22Rv1 (cell line): ENCODE data around the gene OTUD7B.

ENCODE experiments used
- H3K27ac ChIP-seq: fragments of 450-650 bp; 2 replicates; pipeline ENCODE4 v1.5.1; 2017
- CTCF ChIP-seq: fragments of 450-650 bp; IDR thresholded peaks from 2 replicates; pipeline ENCODE4 v1.5.1; 2017; ENCODE audit warnings: mild to moderate bottlenecking
- ZFX ChIP-seq: fragments of 450-650 bp; IDR thresholded peaks from 2 replicates; pipeline ENCODE4 v1.6.1; 2017; ENCODE audit warnings: antibody characterized with exemption, borderline replicate concordance

The OTUD7B gene

GRCh38 chr1:149949911-149950310 lies 60.6 kb downstream of the OTUD7B start:
- TF ChIP-seq ZFX (no peak), CTCF (no peak)
- no peak overlapping the region for H3K27ac ChIP-seq

- no peak for TF ChIP-seq ZFX
- no peak for TF ChIP-seq CTCF
- no peak overlapping the region for H3K27ac ChIP-seq
Observed at GRCh38 chr1:149945206-149945605, 65.3 kb downstream of the OTUD7B start.

- peak overlapping the region; percentile 97 for H3K27ac ChIP-seq
- TF ChIP-seq ZFX (no peak), CTCF (no peak)
Observed at GRCh38 chr1:149942885-149943284, 67.6 kb downstream of the OTUD7B start.

GRCh38 chr1:149942207-149942606 lies 68.3 kb downstream of the OTUD7B start:
- peak overlapping the region; percentile 97 for H3K27ac ChIP-seq
- TF ChIP-seq ZFX (no peak), CTCF (no peak)

DNA sequence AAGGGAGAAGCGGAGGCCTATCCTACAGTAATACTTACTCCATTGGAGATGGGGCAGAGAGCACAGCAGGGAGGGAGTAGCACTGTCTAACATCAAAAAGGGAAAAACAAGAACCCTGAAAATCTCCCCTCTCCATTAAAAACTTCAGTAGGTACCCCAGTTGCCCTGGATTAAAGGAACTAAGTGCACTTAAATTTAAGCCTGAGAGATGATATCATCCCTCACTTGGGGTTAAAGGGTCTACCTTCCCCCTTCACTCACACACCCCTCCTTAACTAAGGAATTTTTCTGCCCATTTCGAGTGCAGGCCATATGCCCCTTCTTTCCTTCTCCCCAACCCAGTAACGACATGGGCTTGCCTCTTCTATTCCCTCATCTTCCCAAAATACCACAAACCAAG lies 70.1 kb downstream of the OTUD7B start:
- peak overlapping the region; percentile 97 for H3K27ac ChIP-seq
- TF ChIP-seq CTCF, result no peak
- no peak for TF ChIP-seq ZFX

GRCh38 chr1:149938668-149939003 lies 71.9 kb downstream of the OTUD7B start:
- peak overlapping the region; percentile 97 for H3K27ac ChIP-seq

DNA sequence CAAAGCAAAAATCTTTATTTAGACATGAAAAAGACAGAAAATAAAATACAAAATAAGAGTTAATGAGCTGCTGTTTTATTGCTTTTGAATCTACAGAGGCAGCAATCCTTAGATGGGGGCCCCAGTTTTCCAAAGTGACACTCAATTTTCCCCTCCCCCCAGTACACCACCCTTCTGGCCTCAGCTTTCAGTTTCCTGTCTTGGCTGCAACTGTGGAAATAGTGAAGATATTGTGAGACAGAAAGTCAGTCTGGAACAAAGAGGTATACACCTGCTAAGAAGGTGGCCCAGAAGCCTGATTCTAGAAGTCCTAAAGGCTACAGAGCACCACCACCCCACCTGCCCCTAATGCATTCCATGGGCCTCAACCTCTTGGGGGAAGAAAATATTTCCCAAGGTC lies 72.8 kb downstream of the OTUD7B start:
- H3K27ac ChIP-seq, result peak overlapping the region; percentile 97
- TF ChIP-seq CTCF (no peak), ZFX (no peak)

DNA sequence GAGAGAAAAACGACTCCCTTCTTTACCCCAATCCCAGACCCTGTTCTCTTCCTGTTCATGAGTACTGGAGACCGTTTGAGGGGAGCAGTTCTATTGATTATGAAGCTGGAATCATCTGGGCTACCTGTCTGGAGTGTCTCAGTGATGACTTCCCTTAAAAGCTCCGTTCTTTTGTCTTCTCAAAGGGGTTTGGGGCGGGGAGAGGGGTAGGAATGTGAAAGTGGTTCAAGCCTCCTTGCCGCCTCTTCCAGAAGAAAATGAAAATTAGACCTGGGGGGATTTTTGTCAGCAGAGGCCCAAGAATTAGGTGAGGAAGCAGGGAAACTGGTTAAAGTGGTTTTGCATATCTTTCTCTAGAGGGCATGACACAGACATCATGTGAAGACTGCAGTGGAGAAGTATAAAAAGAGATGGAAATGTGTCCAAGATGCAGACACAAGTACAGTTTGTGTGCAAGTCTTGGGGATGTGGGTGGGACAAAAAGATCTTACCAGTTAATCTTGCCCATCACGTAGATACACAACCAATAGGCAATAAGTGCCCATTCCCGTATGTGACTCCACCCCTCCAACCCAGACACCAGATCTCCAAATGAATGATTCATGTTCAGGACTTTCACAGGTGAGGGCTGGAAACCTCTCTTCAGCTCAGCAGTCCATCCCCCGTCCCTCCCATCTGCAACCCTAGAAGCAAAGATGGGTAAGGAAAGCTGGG lies 73.4 kb downstream of the OTUD7B start:
- TF ChIP-seq ZFX (no peak), CTCF (0 out of 2 replicates have a peak, but pooled peaks have one; percentile 7)
- H3K27ac ChIP-seq, result peak overlapping the region; percentile 97
